Neural progenitor cell (in vitro differentiated cells): ENCODE data around the gene DNAJC15. TPM values are rescaled to one million over a fixed set of nuclear protein-coding genes. Genes with fewer than 3 reads are reported as not detected.
A peak's percentile ranks its signal among the peaks of the same experiment; 100 is the strongest.

Source experiments
- DNase-seq: peaks from one replicate; pipeline ENCODE4 v3.0.0-alpha.2; 2016; ENCODE audit warnings: low spot score
- H2AFZ ChIP-seq: fragments of 200-600 bp; sonication (generic); replicated peaks from 2 replicates; pipeline ENCODE4 v1.6.1; 2016; ENCODE audit warnings: antibody characterized with exemption
- H3F3A ChIP-seq: fragments of 200-600 bp; sonication (generic); 2 replicates; pipeline ENCODE4 v1.6.1; 2016; ENCODE audit warnings: antibody characterized with exemption, low read depth
- H3K27ac ChIP-seq: fragments of 200-600 bp; sonication (generic); 2 replicates; pipeline ENCODE4 v1.5.1; 2016; ENCODE audit warnings: mild to moderate bottlenecking
- H3K27me3 ChIP-seq: fragments of 200-600 bp; sonication (generic); 2 replicates; pipeline ENCODE4 v1.6.1; 2016; ENCODE audit warnings: mild to moderate bottlenecking, moderate library complexity
- H3K36me3 ChIP-seq: fragments of 200-600 bp; sonication (generic); 2 replicates; pipeline ENCODE4 v1.5.1; 2016
- H3K4me1 ChIP-seq: fragments of 200-600 bp; sonication (generic); 2 replicates; pipeline ENCODE4 v1.6.1; 2016; ENCODE audit warnings: mixed run types
- H3K4me2 ChIP-seq: fragments of 200-600 bp; sonication (generic); 2 replicates; pipeline ENCODE4 v1.6.1; 2016
- H3K4me3 ChIP-seq: fragments of 200-600 bp; sonication (generic); 2 replicates; pipeline ENCODE4 v1.5.1; 2016
- H3K79me2 ChIP-seq: fragments of 200-600 bp; sonication (generic); 2 replicates; pipeline ENCODE4 v1.6.1; 2016; ENCODE audit warnings: low read depth
- H3K9ac ChIP-seq: fragments of 200-600 bp; sonication (generic); 2 replicates; pipeline ENCODE4 v1.6.1; 2016
- H3K9me3 ChIP-seq: fragments of 200-600 bp; sonication (generic); 2 replicates; pipeline ENCODE4 v1.5.1; 2016; ENCODE audit warnings: low read depth
- H4K20me1 ChIP-seq: fragments of 200-600 bp; sonication (generic); 2 replicates; pipeline ENCODE4 v1.6.1; 2016; ENCODE audit warnings: low read depth
- H3K27ac Mint-ChIP-seq: 3 replicates; pipeline ENCODE4 v1.8.0; 2021; ENCODE audit warnings: mixed read lengths
- H3K27me3 Mint-ChIP-seq: 2 replicates; pipeline ENCODE4 v1.8.0; 2022; ENCODE audit warnings: low read depth, mild to moderate bottlenecking, inconsistent platforms, moderate library complexity, mixed read lengths; ENCODE audit not compliant: insufficient read depth
- H3K36me3 Mint-ChIP-seq: 3 replicates; pipeline ENCODE4 v1.8.0; 2021; ENCODE audit warnings: mixed read lengths
- H3K4me1 Mint-ChIP-seq: 3 replicates; pipeline ENCODE4 v1.8.0; 2021; ENCODE audit warnings: mixed read lengths
- H3K4me3 Mint-ChIP-seq: 3 replicates; pipeline ENCODE4 v1.8.0; 2021; ENCODE audit warnings: mild to moderate bottlenecking, moderate library complexity, mixed read lengths
- H3K9me3 Mint-ChIP-seq: 3 replicates; pipeline ENCODE4 v1.8.0; 2020; ENCODE audit warnings: mixed read lengths
- CTCF ChIP-seq: fragments of 200-600 bp; sonication (generic); IDR thresholded peaks from 2 replicates; pipeline ENCODE4 v1.5.1; 2017; ENCODE audit warnings: antibody characterized with exemption, mild to moderate bottlenecking
- EZH2 ChIP-seq: fragments of 200-600 bp; sonication (generic); IDR thresholded peaks from 2 replicates; pipeline ENCODE4 v1.6.1; 2017; ENCODE audit warnings: antibody characterized with exemption, mild to moderate bottlenecking, moderate library complexity
- EZH2phosphoT487 ChIP-seq: fragments of 200-600 bp; sonication (generic); IDR thresholded peaks from 2 replicates; pipeline ENCODE4 v1.6.1; 2017; ENCODE audit warnings: antibody characterized with exemption
- total RNA-seq: library from RNA; depleted of rRNA; stranded (reverse); fragments of >200 nt; gene quantifications from 2 replicates; pipeline ENCODE4 v1.2.3, GENCODE V29; 2015; ENCODE audit warnings: low replicate concordance

The DNAJC15 gene
- total RNA-seq, 1 donor from 2014 or later: 3.2 TPM

- H3K79me2 ChIP-seq: no peaks in the 10 kb centered on the region
- H3K9me3 ChIP-seq: no peaks in the 10 kb centered on the region
- no peaks in the 10 kb centered on the region for H3K27me3 ChIP-seq
- no peak overlapping the region for H3K27ac Mint-ChIP-seq
- H3K9me3 Mint-ChIP-seq: no peaks in the 10 kb centered on the region
- H3K27me3 Mint-ChIP-seq: no peaks in the 10 kb centered on the region
- H3K4me1 ChIP-seq: no peaks in the 10 kb centered on the region
- H3K4me2 ChIP-seq: no peak overlapping the region
- no peak overlapping the region for H3K4me3 ChIP-seq
- H4K20me1 ChIP-seq: no peaks in the 10 kb centered on the region
- H3K27ac ChIP-seq: no peak overlapping the region
- TF ChIP-seq EZH2phosphoT487 (no peak), EZH2 (no peak), CTCF (no peak)
- no peak overlapping the region for H3K4me3 Mint-ChIP-seq
- no peaks in the 10 kb centered on the region for H3K4me1 Mint-ChIP-seq
- H3F3A ChIP-seq: no peaks in the 10 kb centered on the region
- DNase-seq: no peak
- H3K9ac ChIP-seq: no peak overlapping the region
- no peaks in the 10 kb centered on the region for H3K36me3 ChIP-seq
- no peaks in the 10 kb centered on the region for H3K36me3 Mint-ChIP-seq
- H2AFZ ChIP-seq: no peak overlapping the region
These were observed 88.4 kb downstream of the DNAJC15 start for GRCh38 chr13:43111559-43112400.

- TF ChIP-seq EZH2: no peak
- no peak for TF ChIP-seq EZH2phosphoT487
- no peak for TF ChIP-seq CTCF
- no peak overlapping the region for H3K9ac ChIP-seq
- no peaks in the 10 kb centered on the region for H3F3A ChIP-seq
- Mint-ChIP-seq H3K4me1 (peaks cover under 1% of the 10 kb centered on the region), H3K4me3 (no peak overlapping the region), H3K27me3 (no peaks in the 10 kb centered on the region), H3K36me3 (no peaks in the 10 kb centered on the region), H3K9me3 (no peaks in the 10 kb centered on the region), H3K27ac (no peak overlapping the region)
- no peak for DNase-seq
- no peak overlapping the region for H3K4me2 ChIP-seq
- peak overlapping the region; percentile 59 for H2AFZ ChIP-seq
- H3K36me3 ChIP-seq: no peaks in the 10 kb centered on the region
- H3K27me3 ChIP-seq: no peaks in the 10 kb centered on the region
- no peak overlapping the region for H3K27ac ChIP-seq
- no peaks in the 10 kb centered on the region for H4K20me1 ChIP-seq
- no peak overlapping the region for H3K4me3 ChIP-seq
- H3K9me3 ChIP-seq: no peaks in the 10 kb centered on the region
- H3K79me2 ChIP-seq: no peaks in the 10 kb centered on the region
- no peaks in the 10 kb centered on the region for H3K4me1 ChIP-seq
These were observed 90.2 kb downstream of the DNAJC15 start for GRCh38 chr13:43113603-43114002.

- no peak for DNase-seq
- Histone ChIP-seq H3K4me1 (peaks cover 4% of the 10 kb centered on the region), H2AFZ (no peak overlapping the region), H3K36me3 (no peaks in the 10 kb centered on the region), H3K79me2 (no peaks in the 10 kb centered on the region), H3K27ac (no peak overlapping the region), H3K9me3 (no peaks in the 10 kb centered on the region), H3K9ac (no peak overlapping the region), H3K4me2 (no peak overlapping the region), H3K27me3 (no peaks in the 10 kb centered on the region), H3F3A (no peaks in the 10 kb centered on the region), H4K20me1 (no peaks in the 10 kb centered on the region), H3K4me3 (no peak overlapping the region)
- H3K9me3 Mint-ChIP-seq: no peaks in the 10 kb centered on the region
- no peak overlapping the region for H3K27ac Mint-ChIP-seq
- H3K4me3 Mint-ChIP-seq: no peak overlapping the region
- TF ChIP-seq EZH2phosphoT487: no peak
- TF ChIP-seq EZH2: no peak
- TF ChIP-seq CTCF: no peak
- no peaks in the 10 kb centered on the region for H3K36me3 Mint-ChIP-seq
- H3K4me1 Mint-ChIP-seq: peaks cover 10% of the 10 kb centered on the region
- no peaks in the 10 kb centered on the region for H3K27me3 Mint-ChIP-seq
These were observed 91.1 kb downstream of the DNAJC15 start for GRCh38 chr13:43114504-43114903.
